ENCODE results near the gene NHSL2.

The NHSL2 gene

DNA sequence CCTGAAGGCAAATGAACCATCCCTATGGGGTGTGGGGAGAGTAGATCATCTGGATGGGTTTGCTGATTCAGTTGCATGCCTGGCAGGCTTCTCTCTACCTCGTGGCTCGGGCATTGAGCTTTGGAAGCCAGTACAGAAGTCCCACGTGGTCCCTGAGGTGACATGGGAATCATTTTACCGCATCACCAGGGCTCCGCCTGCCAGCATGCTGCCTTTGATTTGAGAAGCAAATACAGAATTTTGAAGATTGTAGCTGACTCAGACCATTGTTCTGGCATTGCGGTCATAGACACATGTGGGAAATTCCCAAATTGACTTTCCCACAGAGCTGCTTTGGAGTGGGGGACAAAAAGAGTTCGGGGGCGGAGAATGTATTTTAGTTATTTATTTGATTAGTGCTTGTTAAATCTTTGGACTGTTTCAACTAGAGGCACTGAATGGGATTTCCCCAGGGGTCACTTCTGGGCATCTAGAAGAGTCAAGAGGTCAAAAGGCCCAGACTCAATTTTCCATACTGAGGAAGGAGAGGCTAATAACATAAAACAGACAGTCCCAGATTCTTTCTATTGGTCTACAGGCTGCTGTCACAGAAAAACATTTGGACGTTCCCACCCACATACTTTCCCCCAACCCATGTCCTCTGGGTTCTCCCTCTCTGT, 79.3 kb downstream of the NHSL2 start:
- TF ChIP-seq CTCF (IDR thresholded peaks at IDR 0.05; ENCODE audit: insufficient read depth, low read length, missing control alignments) = no peak
- peak; percentile 38 for DNase-seq (ENCODE audit: low read depth, low spot score)
- ChIA-PET POLR2A (interaction anchor here (0.5 to 1.1 kb wide), 2 partner anchors 67 to 142 kb away, joined by 4 read pairs; partner anchors contain the start of gene RTL5), CTCF (interaction anchor here (1.7 kb wide), 1 partner anchor 8 kb away, joined by 7 read pairs; no protein-coding TSS in a partner anchor)
- H3K4me3 ChIP-seq (ENCODE audit: low read depth, low read length) = no peak overlapping the region

GRCh38 chrX:71990518-71990917, 79.9 kb downstream of the NHSL2 start:
- POLR2A ChIA-PET = interaction anchor here (1.1 kb wide), 1 partner anchor 141 kb away, joined by 4 read pairs; the partner anchor contains the start of gene RTL5
- CTCF ChIA-PET = no interaction called here
- no peak for TF ChIP-seq CTCF (IDR thresholded peaks at IDR 0.05; ENCODE audit: insufficient read depth, low read length, missing control alignments)

DNA sequence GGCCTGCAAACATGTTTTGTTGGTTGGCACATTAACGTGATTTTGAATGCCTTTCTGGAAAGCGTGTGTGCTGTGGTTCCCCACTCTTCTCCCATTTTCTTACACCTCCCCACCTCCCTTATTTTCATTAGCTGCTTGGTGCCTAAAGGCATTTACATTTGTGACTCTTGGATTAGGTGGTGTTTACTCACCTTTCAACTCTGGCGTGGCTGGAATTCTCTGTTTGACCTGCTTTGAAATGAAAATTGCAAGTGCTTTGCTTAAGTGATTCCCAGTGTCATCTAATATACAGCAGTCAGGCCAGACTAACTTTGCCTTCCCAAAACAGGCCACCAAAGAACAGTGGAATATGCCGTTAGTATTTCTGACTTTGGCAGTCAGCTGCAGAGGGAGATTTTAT, 80.5 kb downstream of the NHSL2 start:
- no peak for TF ChIP-seq CTCF (IDR thresholded peaks at IDR 0.05; ENCODE audit: insufficient read depth, low read length, missing control alignments)
- H3K4me3 ChIP-seq (ENCODE audit: low read depth, low read length) = no peak overlapping the region
- ChIA-PET POLR2A (no interaction called here), CTCF (no interaction called here)
- no peak for DNase-seq (ENCODE audit: low read depth, low spot score)

More at GRCh38 chrX:71990518-71990917, 79.9 kb downstream of the NHSL2 start:
- DNase-seq (ENCODE audit: low read depth, low spot score) = no peak
- no peak overlapping the region for H3K4me3 ChIP-seq (ENCODE audit: low read depth, low read length)

- DNase-seq (ENCODE audit: low read depth, low spot score) = no peak
- POLR2A ChIA-PET = no interaction called here
- no peak overlapping the region for H3K4me3 ChIP-seq (ENCODE audit: low read depth, low read length)
- TF ChIP-seq CTCF (IDR thresholded peaks at IDR 0.05; ENCODE audit: insufficient read depth, low read length, missing control alignments) = no peak
- CTCF ChIA-PET = no interaction called here
These were observed 82.1 kb downstream of the NHSL2 start for GRCh38 chrX:71992711-71993110.

GRCh38 chrX:71993371-71993770, 82.7 kb downstream of the NHSL2 start:
- POLR2A ChIA-PET = no interaction called here
- H3K4me3 ChIP-seq (ENCODE audit: low read depth, low read length) = no peak overlapping the region
- no peak for TF ChIP-seq CTCF (IDR thresholded peaks at IDR 0.05; ENCODE audit: insufficient read depth, low read length, missing control alignments)
- CTCF ChIA-PET = no interaction called here
- no peak for DNase-seq (ENCODE audit: low read depth, low spot score)

- no peak overlapping the region for H3K4me3 ChIP-seq (ENCODE audit: low read depth, low read length)
- DNase-seq (ENCODE audit: low read depth, low spot score) = no peak
- ChIA-PET CTCF (interaction anchor here (1.0 to 5.4 kb wide), 2 partner anchors 24 to 131 kb away, joined by 4 to 40 read pairs; no protein-coding TSS in a partner anchor), POLR2A (no interaction called here)
- no peak for TF ChIP-seq CTCF (IDR thresholded peaks at IDR 0.05; ENCODE audit: insufficient read depth, low read length, missing control alignments)
These were observed 84.0 kb downstream of the NHSL2 start for GRCh38 chrX:71994601-71995000.
